A549 treated with GW870086 at 1 μM for 4 hours (cell line): ENCODE measurements around the gene ANK2. TPM values are rescaled to one million over a fixed set of nuclear protein-coding genes. Genes with fewer than 3 reads are reported as not detected.

Experiments used
- total RNA-seq: library from RNA; stranded (reverse); fragments of 200-300 nt; extraction: Qiagen RNA extraction; gene quantifications from 5 replicates; pipeline ENCODE4 v1.2.3, GENCODE V29; 2022; ENCODE audit warnings: low read depth

ANK2 gene
- 0.72 to 1.2 TPM (median 0.82 TPM) in 5 replicates for total RNA-seq

GRCh38 chr4:113049421-113050370 lies at the start of gene ANK2:
ANK2 (plus strand) TSS chr4:113049653; CDS start chr4:113049729, 76 bp downstream.

